OCI-LY3 (cell line): ENCODE results near the gene MKNK1.

Experiments used
- CTCF ChIP-seq: fragments of 200-600, 300-600 bp; sonication (generic); IDR thresholded peaks from 2 replicates; pipeline ENCODE4 v1.5.1; 2014; ENCODE audit warnings: antibody characterized with exemption, low read length, low read depth
- EZH2phosphoT487 ChIP-seq: fragments of 200-600 bp; shearing (Covaris generic); IDR thresholded peaks from 2 replicates; pipeline ENCODE4 v1.6.1; 2018; ENCODE audit warnings: antibody characterized with exemption, mixed run types, low read depth

- no peak for TF ChIP-seq CTCF
- TF ChIP-seq EZH2phosphoT487 = no peak
These were observed 35.5 kb upstream of the MKNK1 start for GRCh38 chr1:46639547-46639946.
